ENCODE results near the gene SEMA3E.
A peak's percentile ranks its signal among the peaks of the same experiment; 100 is the strongest.
"Not testable (repeated sequence)": the region's sequence is repeated elsewhere in the genome, so short reads cannot be mapped to it uniquely, and the experiment has no call there.

Gene SEMA3E

GRCh38 chr7:83447681-83448080, 201.3 kb downstream of the SEMA3E start:
- DNase-seq = no peak

- no peak for DNase-seq
Measured at GRCh38 chr7:83446102-83446669, 202.8 kb downstream of the SEMA3E start.

GRCh38 chr7:83442911-83443310, 206.0 kb downstream of the SEMA3E start:
- DNase-seq = no peak

GRCh38 chr7:83439026-83439425, 209.9 kb downstream of the SEMA3E start:
- no peak for DNase-seq

- not testable (repeated sequence) for DNase-seq
Measured at GRCh38 chr7:83430289-83430688, 218.7 kb downstream of the SEMA3E start.

- no peak for DNase-seq
Measured at GRCh38 chr7:83429493-83429892, 219.4 kb downstream of the SEMA3E start.

- DNase-seq = peak; percentile 35
Measured at GRCh38 chr7:83427884-83428283, 221.1 kb downstream of the SEMA3E start.

- DNase-seq = no peak
Measured at GRCh38 chr7:83426325-83426724, 222.6 kb downstream of the SEMA3E start.

- no peak for DNase-seq
Measured at GRCh38 chr7:83419013-83419412, 229.9 kb downstream of the SEMA3E start.

GRCh38 chr7:83415840-83416239, 233.1 kb downstream of the SEMA3E start:
- DNase-seq = no peak

- DNase-seq = no peak
Measured at GRCh38 chr7:83414947-83415346, 234.0 kb downstream of the SEMA3E start.

- DNase-seq = no peak
Measured at GRCh38 chr7:83413831-83414230, 235.1 kb downstream of the SEMA3E start.

- DNase-seq = no peak
Measured at GRCh38 chr7:83413424-83413823, 235.5 kb downstream of the SEMA3E start.

GRCh38 chr7:83410989-83411591, 237.8 kb downstream of the SEMA3E start:
- DNase-seq = peak; percentile 31

- DNase-seq = no peak
Measured at GRCh38 chr7:83394776-83395175, 254.2 kb downstream of the SEMA3E start.

GRCh38 chr7:83388436-83388835, 260.5 kb downstream of the SEMA3E start:
- no peak for DNase-seq

- no peak for DNase-seq
Measured at GRCh38 chr7:83366629-83367028, 282.3 kb downstream of the SEMA3E start.

- no peak for DNase-seq
Measured at GRCh38 chr7:83365746-83366145, 283.2 kb downstream of the SEMA3E start.

- DNase-seq = peak; percentile 7
Measured at GRCh38 chr7:83362871-83363550, 285.9 kb downstream of the SEMA3E start.

- DNase-seq = no peak
Measured at GRCh38 chr7:83359108-83359507, 289.8 kb downstream of the SEMA3E start.

GRCh38 chr7:83355143-83355542, 293.8 kb downstream of the SEMA3E start:
- no peak for DNase-seq

- no peak for DNase-seq
Measured at GRCh38 chr7:83347945-83348444, 300.9 kb downstream of the SEMA3E start.

- no peak for DNase-seq
Measured at GRCh38 chr7:83339907-83340306, 309.0 kb downstream of the SEMA3E start.

GRCh38 chr7:83338277-83338950, 310.5 kb downstream of the SEMA3E start:
- DNase-seq = no peak
